Activated effector memory CD4-positive, alpha-beta T cell treated with anti-CD3 and anti-CD28 coated beads, Interleukin-2, amount 50 U/mL, for 16 hours (primary cell): Measurements from ENCODE around the gene CNTNAP5.

ENCODE experiments used
- DNase-seq: peaks from one replicate; pipeline ENCODE4 v3.0.0-alpha.2; 2020

CNTNAP5 gene

DNA sequence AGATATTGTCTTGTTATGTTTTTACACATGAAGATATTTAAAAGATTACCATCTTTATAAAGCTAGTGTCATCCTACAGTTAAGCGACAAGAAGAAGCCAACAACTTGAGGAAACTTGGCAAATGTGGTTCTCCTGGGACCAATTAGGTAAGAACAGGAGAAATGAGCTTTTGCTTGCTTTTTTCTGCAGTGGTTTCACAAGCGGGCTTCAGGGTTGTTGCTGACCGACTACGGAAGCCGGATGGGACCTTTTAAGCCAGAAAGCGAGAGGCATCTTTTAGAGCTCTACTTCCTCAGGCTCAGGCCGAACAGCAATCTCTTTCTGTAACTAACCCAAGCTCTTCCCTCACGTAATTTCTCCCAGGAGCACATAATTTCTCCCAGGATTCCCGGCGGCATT lies 256.5 kb downstream of the CNTNAP5 start:
- DNase-seq = no peak

DNA sequence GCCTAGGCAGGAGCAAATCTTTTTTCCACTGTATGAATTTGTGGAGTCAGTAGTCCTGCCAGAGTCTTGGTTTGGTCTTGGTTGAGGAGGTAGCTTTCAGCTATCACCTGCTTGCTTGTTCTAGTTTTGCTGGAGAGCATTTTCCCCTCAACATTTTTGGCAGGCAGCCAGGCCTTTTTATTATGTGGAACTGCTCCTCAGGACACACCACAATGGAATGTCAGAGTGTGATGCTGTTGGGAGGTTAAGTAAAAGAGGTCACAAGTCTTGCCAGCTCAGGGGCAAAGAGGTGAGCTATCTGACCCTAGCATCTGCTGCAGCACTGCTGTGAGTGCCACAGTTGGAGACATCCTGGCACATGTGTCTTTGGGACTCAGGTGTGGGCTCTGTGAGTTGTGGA lies 258.0 kb downstream of the CNTNAP5 start:
- no peak for DNase-seq

DNA sequence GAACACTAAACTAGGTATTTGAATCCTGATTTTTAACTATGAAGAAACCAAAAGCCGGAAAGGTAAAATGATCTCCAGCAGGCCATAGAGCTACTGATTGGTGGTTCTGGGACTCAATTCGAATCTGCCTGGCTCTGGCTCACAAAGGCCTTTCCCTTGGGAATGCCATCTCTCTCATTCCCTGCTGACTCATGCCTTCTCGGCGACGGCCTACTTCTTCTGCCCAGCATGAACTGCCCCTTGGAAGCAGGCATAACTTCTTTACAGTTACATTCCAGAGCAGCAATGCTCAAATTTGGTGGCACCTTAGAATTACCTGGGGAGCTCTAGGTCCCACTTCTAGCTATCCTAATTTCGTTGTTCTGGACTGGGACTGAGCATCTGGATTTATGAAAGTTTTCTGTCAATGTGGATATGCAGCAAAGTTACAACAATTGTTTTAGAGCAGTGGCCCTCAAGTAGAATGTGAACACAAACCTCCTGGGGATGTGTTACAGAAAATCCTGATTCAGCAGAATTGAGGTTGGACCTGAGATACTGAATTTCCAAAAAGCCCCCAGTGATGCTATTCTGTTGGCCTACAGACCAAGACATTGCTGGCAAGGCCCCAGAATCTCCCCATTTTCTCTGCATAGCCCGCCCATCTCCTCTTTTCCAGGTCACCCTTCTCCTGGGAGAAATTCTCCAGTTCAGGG lies 261.1 kb downstream of the CNTNAP5 start:
- no peak for DNase-seq

DNA sequence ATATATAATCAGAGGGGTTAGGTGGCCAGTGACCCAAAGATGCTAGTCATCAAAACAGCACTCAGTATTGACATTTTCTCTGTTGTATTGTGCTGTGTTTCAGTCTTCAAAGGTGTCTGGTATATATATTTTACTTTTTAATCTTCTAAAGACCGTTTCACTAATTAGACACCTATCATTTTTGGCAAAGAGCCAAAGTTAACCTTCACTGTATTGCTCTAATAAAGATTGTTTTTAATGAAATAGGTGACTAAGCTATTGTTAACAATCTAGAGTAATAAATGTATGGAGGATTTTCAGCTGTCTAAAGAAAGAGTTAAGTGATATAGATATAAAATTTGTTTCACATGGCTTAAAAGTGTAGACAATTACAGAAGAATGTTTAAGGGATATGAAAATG lies 264.0 kb downstream of the CNTNAP5 start:
- DNase-seq = no peak

DNA sequence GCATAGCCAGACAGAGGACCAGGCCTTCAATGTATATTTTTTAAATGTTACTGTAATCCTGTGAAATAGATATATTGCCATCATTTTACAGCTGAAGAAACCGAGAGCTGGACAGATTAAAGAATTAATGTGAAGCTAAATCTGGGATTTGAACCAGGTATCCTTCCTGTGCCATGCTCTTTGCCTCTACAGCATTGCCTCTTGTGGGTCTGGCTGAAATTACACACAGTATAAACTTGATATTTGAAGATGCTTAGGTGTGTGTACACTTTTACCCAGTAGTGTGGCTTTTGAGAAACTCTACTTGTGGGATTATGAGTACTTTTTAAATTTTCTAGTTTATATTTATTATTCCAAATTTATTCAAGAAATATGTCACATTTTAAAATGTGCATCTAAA lies 264.5 kb downstream of the CNTNAP5 start:
- DNase-seq = no peak

DNA sequence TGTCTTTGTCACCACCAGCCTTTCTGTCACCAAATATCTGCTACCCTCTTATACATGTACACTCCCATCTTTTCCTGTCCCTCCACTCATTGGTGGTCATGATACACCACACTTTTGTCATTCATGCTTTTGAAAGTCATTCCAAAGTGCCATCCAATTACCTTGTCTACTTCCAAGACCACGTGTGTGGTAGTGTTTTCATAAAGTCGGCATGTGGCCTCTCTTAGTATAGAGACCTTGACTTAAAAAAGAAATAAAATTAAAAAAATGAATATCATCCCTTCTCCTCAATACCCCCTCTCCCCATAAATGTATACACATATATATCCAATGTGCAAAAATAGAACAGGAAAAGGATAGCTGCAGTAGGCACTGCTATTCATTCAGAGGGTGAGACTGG lies 271.4 kb downstream of the CNTNAP5 start:
- no peak for DNase-seq

DNA sequence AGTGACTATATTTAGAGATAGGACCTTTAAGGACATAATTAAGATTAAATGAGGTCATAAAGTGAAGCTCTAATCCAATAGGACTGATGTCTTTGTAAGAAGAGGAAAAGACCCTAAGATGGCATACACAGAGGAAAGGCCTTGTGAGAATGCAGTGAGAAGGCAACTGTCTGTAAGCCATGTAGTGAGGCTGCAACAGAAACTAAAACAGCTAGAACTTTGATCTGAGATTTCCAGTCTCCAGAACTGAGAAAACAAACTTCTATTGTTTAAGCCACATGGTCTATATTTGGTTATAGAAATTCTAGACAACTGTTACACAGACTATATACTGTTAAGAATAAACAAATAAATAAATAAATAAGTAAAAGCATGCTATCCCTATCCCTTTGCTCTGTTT lies 276.8 kb downstream of the CNTNAP5 start:
- no peak for DNase-seq

DNA sequence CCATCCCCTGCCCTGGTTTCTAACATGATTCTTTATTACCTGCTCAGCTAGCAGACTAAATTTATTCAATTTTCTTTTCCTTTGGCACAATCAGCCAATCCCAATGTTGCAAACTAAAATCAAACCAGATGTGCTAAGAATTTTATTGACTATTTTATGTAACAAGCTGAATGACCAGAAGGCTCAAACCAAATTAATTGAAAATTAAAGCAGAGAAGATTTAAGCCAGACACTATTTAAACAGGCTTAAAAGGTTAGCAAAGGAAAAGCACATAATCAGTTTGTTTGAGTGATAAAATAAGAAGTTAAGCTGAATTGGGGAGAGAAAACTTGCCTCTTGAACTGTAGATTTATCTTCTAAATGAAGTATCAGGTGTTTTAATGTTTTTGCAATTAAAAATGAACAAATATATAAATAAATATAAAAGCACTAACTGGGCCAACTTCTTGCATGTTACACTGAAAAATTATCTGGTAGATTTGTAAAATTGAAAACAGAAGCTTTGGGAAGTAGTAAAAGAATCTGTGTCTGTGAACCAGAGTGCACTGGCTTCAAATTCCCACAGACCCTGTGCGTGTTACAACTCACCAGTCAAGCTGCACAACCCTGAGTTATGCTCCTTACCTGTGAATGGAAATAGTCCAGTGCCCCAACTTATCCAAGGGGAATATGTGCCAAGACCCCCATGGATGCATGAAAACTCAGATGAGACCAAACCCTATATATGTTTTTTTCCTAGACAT lies 283.4 kb downstream of the CNTNAP5 start:
- no peak for DNase-seq

DNA sequence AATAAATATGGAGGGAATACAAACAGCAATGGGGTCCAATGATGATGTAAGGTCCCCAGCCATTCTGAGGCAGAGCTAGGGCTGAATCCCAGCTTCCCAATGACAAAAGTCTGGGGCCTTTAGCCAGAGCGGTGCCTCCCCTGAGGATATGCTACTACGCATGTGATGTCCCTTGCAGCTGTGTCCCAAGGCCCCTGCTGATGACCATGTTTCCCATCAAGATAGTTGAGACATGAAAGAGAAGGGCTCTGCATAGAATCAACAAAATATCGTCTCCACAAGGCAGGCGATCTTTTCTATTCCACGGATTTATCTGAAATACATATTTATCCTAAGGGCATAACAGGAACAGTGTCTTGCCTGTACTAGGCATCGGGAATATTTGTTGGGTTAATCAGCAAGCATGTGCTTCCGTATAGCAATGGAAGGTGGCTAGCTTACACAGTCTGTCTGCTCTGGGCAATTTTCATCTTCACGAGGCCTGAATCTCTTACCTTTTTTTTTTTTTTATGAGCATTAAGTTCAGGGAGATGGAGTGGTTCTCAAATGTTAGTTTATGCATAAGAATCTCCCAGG lies 284.6 kb downstream of the CNTNAP5 start:
- DNase-seq = no peak

DNA sequence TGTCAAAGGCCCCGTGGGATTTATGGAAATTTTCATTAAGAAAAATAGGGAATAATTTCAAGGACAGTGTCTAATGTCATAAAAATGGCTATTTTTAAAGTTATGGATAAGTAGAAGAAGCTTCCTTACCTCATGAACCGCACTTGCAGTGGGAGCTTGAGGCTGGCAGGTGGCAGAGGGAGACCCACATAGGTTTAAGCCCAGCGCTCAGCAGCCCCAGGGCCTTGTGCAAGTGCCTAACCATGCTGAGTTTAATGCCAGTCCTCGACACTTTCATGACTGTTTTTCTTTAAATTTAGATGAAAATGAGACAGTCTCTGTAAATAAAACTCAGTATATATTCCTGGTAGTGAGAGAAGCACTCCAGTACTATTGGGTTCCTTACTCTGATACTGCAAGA lies 285.6 kb downstream of the CNTNAP5 start:
- no peak for DNase-seq

DNA sequence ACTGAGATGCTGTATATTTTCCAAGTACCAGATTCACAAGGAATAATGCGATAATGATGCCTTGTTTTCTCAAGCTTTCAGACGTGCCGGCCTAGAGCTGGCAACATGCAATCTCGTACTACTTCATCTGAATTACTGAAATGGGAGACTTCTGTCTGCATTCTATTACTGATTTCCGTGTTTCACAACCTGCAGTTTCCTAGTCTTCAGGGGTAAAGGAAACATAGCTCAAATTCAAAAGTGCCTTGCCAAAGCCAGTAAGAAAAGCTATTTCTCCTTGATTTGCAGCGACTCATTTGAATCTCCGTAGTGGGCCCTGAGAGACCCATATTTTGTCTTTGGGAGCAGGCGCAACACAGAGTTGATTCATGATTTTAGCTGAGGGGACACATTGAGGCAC lies 289.0 kb downstream of the CNTNAP5 start:
- no peak for DNase-seq

DNA sequence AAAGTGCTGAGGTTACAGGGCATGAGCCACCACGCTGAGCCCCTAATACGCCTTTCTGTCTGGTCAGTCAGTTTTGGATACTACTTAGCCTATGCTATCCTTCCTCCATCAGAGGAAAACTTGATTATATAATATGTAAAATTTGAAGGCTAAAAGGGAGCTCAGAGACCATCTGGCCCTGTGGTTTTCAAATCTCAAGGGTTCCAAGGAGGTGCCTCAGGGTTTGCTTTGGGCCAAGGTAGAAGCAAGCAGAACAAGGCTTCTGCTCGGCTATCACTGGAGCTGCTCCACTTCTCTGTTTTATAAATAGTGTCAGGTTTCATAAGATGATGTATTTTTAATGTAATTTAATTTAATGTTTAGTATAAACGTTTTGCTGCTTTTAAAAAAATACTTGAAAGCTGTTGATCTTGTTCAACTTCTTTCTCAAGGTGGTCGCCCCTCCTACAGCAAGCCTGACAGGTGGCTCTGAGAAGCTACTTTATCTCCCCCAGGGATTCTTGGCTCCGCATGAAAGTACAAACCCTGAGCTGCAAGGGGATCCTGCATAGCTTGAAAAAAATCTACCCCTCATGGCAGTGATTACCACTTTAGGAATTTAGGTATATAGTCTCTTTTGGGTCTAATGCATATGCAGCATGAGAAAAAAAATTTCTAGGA lies 290.3 kb downstream of the CNTNAP5 start:
- no peak for DNase-seq

DNA sequence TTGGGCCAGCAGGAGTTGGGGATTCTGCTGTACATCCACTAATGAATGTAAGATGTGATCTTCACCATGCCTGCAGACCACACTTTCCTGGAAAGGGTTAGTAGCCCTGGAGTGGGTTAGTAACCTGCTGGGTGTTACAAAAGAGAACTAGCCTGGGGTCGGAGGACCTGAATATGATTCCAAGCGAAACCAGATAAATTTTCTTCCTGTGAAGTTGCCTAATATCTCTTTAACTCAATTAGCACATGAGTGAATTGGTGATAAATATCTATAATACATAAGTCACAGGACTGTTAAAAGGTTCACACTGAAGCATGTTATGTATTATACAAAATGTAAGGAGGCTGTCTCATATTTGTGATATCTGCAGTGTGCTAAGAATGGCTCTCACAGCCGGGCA lies 291.0 kb downstream of the CNTNAP5 start:
- DNase-seq = no peak

DNA sequence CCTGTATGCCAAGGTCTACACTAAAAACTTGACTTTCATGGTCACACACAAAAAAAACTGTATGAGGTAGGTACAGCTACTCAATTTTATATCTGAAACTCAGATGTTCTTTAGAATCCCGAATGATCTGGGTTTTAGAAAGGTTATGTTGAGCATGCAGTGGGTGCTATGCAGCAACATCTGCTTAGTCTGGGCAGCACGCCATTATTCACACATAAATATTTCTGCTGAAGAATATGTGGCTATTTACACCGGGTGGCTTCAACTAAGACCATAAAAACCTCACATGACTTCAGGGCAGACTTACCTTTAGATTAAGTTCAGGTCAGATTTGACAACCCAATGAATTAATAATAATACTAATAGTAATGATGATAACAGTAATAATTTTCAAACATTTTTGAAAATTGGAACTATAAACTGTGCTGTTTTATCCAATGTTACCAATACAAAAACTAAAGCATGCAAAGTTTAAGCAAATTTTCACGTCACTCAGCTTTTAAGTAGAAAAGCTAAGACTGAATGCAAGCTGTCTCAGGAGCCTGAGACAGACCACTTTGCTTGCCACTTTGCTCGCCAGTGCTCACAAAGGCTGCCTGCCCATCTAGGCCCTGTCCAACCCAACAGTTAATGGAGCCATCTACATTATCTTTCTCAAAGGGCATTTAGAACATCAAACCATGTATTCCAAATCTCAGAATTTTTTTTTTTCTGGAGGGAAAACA lies 292.0 kb downstream of the CNTNAP5 start:
- no peak for DNase-seq

DNA sequence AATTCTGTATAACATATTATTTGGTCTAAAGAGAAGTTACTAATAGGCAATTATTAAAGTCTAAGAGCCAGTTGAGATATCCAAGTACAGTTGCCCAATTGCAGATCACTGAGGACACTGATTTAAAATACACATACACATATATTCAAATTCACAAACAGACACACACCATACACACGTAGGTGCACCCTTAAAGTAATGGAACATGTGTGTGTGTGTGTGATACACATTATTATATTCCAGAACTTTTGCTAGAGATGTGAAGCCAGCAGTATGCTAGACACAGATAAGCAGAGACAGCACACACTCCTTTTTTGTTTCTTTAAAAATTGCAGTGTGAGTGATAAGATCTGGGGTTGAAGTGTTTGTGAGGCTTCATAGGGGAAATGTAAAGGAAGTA lies 292.5 kb downstream of the CNTNAP5 start:
- DNase-seq = no peak

DNA sequence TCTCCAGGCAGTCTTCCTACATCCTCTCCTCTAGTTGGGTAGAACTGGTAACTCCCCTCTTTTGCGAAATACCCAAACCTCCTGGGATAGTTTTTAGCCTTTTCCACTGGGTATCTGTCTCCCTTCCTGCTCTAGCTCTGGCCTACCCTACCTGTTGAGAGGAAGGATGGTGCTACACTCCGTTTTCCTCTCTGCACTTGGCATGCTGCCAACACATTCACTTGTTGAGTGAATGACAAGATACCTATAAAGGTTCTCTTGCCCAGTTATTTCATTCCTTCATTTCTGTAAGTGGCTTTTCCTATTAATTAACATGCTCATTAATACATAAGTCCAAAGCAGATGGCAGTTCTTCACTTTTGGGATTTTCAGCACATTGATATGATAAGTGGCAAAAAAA lies 293.8 kb downstream of the CNTNAP5 start:
- no peak for DNase-seq

DNA sequence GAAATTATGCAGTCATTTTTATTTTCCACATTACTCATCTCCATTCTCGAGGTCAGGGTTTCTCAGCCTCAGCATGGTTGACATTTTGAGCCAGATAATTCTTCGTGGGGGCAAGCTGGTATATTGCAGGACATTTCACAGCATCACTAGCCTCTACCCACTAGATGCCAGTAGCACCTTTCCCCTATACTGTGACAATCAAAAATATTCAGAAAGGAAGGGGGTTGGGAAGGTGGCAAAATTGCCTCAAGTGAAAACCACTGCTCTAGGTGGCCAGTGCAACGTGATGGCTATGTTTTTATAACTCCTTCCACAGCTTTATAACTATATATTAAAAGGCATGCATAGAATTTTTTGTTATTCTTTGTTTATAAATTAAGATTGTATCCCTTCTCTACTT lies 294.5 kb downstream of the CNTNAP5 start:
- no peak for DNase-seq

DNA sequence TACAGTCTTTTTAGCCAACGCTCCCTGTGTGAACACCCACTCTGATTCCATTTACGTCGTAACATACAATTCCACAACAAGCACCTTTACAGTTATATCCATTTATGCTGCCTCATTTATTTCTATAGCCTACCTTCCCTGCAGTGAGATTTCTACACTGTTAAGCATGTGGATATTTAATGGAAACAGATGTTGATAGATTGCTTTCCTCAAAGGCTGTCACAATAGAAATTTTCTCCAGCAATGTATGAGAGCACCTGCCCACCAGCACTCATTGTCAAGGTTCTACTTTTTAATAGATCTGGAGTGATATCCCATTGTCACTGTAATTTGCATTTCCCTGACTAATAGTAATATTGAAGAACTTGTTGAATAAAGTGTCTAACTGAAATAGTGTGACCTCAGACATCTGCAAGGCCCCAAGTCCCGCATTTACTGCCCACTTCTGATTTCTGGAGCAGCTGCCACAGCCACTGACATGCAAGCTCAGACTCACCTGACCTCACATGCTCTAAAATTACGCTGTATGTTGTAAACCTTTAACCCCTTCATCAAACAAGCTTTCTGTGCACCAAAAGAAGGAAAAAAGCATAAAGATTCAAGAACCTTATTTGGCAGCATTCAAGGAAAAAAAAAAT lies 295.1 kb downstream of the CNTNAP5 start:
- no peak for DNase-seq

DNA sequence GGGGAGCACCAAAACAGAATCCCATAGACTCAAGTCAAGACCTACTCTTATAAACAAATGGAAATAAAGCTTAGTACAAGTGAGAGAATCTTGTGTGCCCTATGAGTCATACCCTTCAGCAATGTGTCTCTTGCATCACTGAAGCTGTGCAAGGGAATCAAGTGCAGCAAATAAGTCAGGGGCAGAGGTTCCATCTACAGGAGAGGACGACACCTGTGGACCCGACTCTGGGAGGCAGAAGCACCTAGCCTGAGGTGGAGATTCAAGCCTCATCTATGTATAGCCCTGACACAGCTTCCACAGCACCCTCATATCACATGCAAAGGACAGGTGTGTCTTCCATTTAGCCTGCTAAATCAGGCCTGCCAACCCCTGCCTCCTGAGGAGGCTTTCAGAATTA lies 298.2 kb downstream of the CNTNAP5 start:
- DNase-seq = no peak

DNA sequence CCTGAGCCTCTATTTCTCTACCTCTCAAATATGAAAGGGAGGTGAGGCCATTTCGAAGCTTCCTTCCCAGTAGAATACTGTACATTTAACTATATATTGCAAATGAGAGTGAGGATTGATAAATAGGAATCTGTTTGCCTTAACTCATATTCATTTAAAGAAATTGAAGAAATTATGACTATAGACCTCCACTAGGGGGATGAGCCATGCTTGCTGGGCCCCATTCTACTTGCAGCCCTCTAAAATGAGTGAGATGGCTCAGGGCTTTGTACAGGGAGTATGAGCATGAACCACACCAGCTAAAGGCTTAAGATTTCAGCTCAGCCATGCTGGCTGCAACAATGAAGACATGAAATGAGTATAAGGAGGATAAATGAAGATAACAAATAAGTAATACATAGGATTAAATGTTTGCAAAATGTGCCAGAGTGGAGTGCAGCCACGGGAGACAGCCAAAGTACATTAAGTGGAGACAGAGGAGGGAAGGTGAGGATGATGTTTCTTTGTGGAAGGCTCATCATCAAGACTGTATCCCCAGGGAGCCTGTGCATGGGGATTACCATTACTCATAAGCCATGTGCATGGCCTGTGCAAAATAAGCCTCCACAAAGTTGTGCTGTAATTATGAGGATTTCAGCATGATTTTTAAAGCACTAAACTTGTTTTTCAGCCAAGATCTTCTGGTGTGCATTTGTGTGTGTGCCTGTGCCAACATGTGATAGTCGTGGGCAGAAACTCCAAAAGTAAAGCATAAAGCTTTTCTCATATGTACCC lies 300.8 kb downstream of the CNTNAP5 start:
- DNase-seq = no peak

DNA sequence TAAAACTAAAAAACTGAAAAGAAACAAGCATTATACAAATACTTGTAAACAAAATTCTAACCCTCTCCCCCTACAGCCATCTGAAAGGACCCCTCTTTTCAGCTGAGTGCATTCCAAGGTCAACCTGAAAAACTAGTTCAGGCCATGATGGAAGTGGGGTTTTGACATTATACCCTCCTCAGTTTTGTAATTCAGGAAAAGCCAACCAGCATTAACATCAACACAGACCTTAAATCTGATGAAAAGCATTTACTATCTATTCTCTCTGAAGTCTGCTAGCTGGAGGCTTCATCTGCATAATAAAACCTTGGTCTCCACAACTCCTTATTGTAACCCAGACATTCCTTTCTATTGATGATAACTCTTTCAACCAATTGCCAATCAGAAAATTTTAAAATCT lies 302.2 kb downstream of the CNTNAP5 start:
- DNase-seq = no peak

DNA sequence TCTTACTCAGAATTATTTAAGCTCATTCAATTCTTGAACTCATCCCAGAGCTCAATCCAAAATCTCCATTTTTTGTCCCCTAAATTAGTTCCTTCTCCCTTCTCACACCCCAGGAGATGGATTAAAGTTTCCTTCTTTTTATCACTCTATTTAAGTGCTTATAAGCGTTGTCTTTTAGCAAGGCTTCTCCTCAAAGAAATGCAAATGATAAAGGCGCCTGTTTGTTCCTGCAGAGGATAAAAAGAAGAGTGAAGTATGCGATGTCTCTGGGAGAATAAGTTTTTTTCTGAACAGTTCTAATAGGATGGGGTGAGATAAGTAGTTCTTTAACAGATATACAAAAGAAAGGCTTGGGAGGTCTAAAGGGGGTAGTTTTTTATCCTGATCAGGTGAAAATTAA lies 303.3 kb downstream of the CNTNAP5 start:
- DNase-seq = no peak
